ENCODE results near the gene SGCE. TPM values are rescaled to one million over a fixed set of nuclear protein-coding genes. Genes with fewer than 3 reads are reported as not detected.

The SGCE gene
- total RNA-seq, 5 donors from 2014 or later (not counting 1 experiment from before 2014, with no cell fraction given), result 0.58 to 2.2 (median 1.9) TPM

DNA sequence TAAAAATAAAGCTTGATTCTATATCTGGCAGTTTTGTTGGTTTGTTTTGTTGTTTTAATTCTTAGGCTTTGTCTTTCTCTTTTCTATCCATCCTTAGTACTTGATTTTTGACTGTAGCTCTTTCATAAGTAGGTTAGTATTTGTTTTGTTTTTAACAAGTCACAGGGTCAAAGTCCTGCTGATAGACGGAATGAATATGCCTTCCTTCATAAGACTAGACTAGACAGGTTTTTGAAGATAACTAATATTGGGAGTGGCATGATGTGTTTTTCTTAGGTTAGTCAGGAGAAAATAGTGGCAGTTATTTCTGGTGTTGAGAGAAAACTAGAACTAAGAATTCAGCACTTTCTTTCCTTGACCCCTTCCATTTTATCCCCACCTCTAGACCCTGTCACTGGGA lies 96.0 kb downstream of the SGCE start:
- no peaks in the 10 kb centered on the region for H3K9me3 Mint-ChIP-seq
- POLR2A ChIA-PET, result no interaction called here

GRCh38 chr7:94557215-94557614 lies 98.7 kb downstream of the SGCE start:
- Mint-ChIP-seq H3K4me1 (no peaks in the 10 kb centered on the region), H3K27me3 (no peaks in the 10 kb centered on the region), H3K9me3 (no peaks in the 10 kb centered on the region), H3K27ac (no peak overlapping the region), H3K4me3 (no peak overlapping the region), H3K36me3 (peaks cover 60% of the 10 kb centered on the region)
- Histone ChIP-seq H3K4me3 (ENCODE audit: control insufficient read depth in 1 of 2, extremely low read depth in 1 of 2, low read length in 1 of 2) (no peak overlapping the region), H3K4me1 (ENCODE audit: control insufficient read depth in 1 of 2, extremely low read depth in 1 of 2, insufficient read depth in 2 of 2, low read length in 2 of 2) (no peaks in the 10 kb centered on the region), H3K27me3 (replicated peaks in 1 of 2; ENCODE audit: control insufficient read depth in 2 of 2, extremely low read depth in 1 of 2, insufficient read depth in 2 of 2, low read length in 1 of 2) (no peaks in the 10 kb centered on the region), H3K9me3 (no peaks in the 10 kb centered on the region), H3K36me3 (ENCODE audit: control insufficient read depth in 2 of 2, extremely low read depth in 1 of 2, insufficient read depth in 1 of 2, low read length in 1 of 2) (peaks cover 3 to 22% of the 10 kb centered on the region in 2 donors), H3K27ac (ENCODE audit: low read length) (no peak overlapping the region)
- ChIA-PET POLR2A (no interaction called here), CTCF (interaction anchor here in 1 of 2 donors (1.0 kb wide), 1 partner anchor 12 kb away, joined by 3 read pairs; no protein-coding TSS in a partner anchor)
- ATAC-seq (replicated peaks in 1 of 4) (no peak), DNase-seq (no peak)

More for the DNA sequence above, 96.0 kb downstream of the SGCE start:
- no peaks in the 10 kb centered on the region for H3K9me3 ChIP-seq
- no peaks in the 10 kb centered on the region for H3K27me3 Mint-ChIP-seq
- H3K4me3 Mint-ChIP-seq, result no peak overlapping the region
- no peaks in the 10 kb centered on the region for H3K4me1 ChIP-seq (ENCODE audit: control insufficient read depth in 1 of 2, extremely low read depth in 1 of 2, insufficient read depth in 2 of 2, low read length in 2 of 2)
- peaks cover 3 to 10% of the 10 kb centered on the region in 2 donors for H3K36me3 ChIP-seq (ENCODE audit: control insufficient read depth in 2 of 2, extremely low read depth in 1 of 2, insufficient read depth in 1 of 2, low read length in 1 of 2)
- no peak overlapping the region for H3K27ac ChIP-seq (ENCODE audit: low read length)
- no peaks in the 10 kb centered on the region for H3K27me3 ChIP-seq (replicated peaks in 1 of 2; ENCODE audit: control insufficient read depth in 2 of 2, extremely low read depth in 1 of 2, insufficient read depth in 2 of 2, low read length in 1 of 2)
- H3K36me3 Mint-ChIP-seq, result peaks cover 58% of the 10 kb centered on the region
- no peak overlapping the region for H3K27ac Mint-ChIP-seq
- WGBS (ENCODE audit: insufficient coverage), result no CpG with 5 or more reads among the region's 1 CpG
- CTCF ChIA-PET, result no interaction called here
- ATAC-seq (replicated peaks in 1 of 4) (no peak), DNase-seq (no peak)
- no peak overlapping the region for H3K4me3 ChIP-seq (ENCODE audit: control insufficient read depth in 1 of 2, extremely low read depth in 1 of 2, low read length in 1 of 2)
- no peaks in the 10 kb centered on the region for H3K4me1 Mint-ChIP-seq

DNA sequence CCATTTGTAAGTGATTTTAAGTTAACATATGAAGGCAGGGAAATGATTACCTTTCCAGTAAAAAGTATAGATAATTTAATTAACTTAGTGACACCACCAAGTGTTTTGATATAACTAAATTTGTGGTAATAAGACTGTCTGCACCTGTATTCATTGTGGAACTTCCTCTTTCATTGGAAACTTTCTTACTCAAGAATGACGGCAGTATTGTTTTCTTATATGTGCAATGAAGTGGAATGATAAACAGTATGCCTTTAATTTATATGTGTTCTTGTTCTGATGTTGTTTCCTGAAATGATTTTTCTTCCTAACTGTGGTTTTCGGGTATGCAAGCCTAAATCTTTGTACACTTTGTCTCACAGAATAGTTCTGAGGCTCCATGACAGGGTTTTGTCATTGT lies 99.9 kb downstream of the SGCE start:
- CTCF ChIA-PET, result interaction anchor here in 1 of 2 donors (0.6 kb wide), 1 partner anchor 1879 kb away, joined by 7 read pairs; no protein-coding TSS in a partner anchor
- POLR2A ChIA-PET, result no interaction called here
- Mint-ChIP-seq H3K4me3 (no peak overlapping the region), H3K36me3 (peaks cover 61% of the 10 kb centered on the region), H3K27ac (no peak overlapping the region), H3K27me3 (no peaks in the 10 kb centered on the region), H3K4me1 (no peaks in the 10 kb centered on the region), H3K9me3 (no peaks in the 10 kb centered on the region)
- Histone ChIP-seq H3K27me3 (replicated peaks in 1 of 2; ENCODE audit: control insufficient read depth in 2 of 2, extremely low read depth in 1 of 2, insufficient read depth in 2 of 2, low read length in 1 of 2) (no peaks in the 10 kb centered on the region), H3K4me1 (ENCODE audit: control insufficient read depth in 1 of 2, extremely low read depth in 1 of 2, insufficient read depth in 2 of 2, low read length in 2 of 2) (no peaks in the 10 kb centered on the region), H3K27ac (ENCODE audit: low read length) (no peak overlapping the region), H3K36me3 (ENCODE audit: control insufficient read depth in 2 of 2, extremely low read depth in 1 of 2, insufficient read depth in 1 of 2, low read length in 1 of 2) (peaks cover 3 to 29% of the 10 kb centered on the region in 2 donors), H3K4me3 (ENCODE audit: control insufficient read depth in 1 of 2, extremely low read depth in 1 of 2, low read length in 1 of 2) (no peak overlapping the region), H3K9me3 (no peaks in the 10 kb centered on the region)
- DNase-seq, result no peak
- WGBS (ENCODE audit: insufficient coverage), result 67% methylated on average over 1 of the region's 2 CpGs
- ATAC-seq (replicated peaks in 1 of 4), result no peak

DNA sequence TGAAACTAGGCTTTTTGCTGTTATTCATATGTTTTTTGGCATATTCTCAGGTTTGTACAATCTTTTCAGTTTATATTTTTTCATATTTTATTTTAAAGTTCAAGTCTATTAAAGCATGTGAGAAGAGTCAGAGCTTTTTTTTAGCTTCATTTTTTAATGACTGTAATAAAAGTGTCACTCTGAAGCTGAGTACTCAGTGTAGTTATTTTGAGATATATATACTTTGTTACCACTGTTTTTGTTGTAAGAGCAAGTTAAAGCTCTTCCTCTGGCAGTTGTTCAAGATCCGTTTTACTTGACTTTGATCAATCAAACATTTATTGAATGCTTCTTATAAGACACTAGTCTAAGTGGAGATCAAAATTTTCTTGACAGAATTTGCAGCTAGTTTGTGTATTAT lies 108.8 kb downstream of the SGCE start:
- H3K4me3 Mint-ChIP-seq, result no peak overlapping the region
- no peaks in the 10 kb centered on the region for H3K9me3 ChIP-seq
- ChIA-PET POLR2A (no interaction called here), CTCF (no interaction called here)
- H3K27me3 ChIP-seq (replicated peaks in 1 of 2; ENCODE audit: control insufficient read depth in 2 of 2, extremely low read depth in 1 of 2, insufficient read depth in 2 of 2, low read length in 1 of 2), result no peaks in the 10 kb centered on the region
- no peak for DNase-seq
- H3K36me3 Mint-ChIP-seq, result peaks cover 38% of the 10 kb centered on the region
- H3K4me3 ChIP-seq (ENCODE audit: control insufficient read depth in 1 of 2, extremely low read depth in 1 of 2, low read length in 1 of 2), result no peak overlapping the region
- no peak for ATAC-seq (replicated peaks in 1 of 4)
- H3K4me1 ChIP-seq (ENCODE audit: control insufficient read depth in 1 of 2, extremely low read depth in 1 of 2, insufficient read depth in 2 of 2, low read length in 2 of 2), result no peaks in the 10 kb centered on the region
- peaks cover 0 to 16% of the 10 kb centered on the region in 2 donors for H3K36me3 ChIP-seq (ENCODE audit: control insufficient read depth in 2 of 2, extremely low read depth in 1 of 2, insufficient read depth in 1 of 2, low read length in 1 of 2)
- no peak overlapping the region for H3K27ac Mint-ChIP-seq
- H3K9me3 Mint-ChIP-seq, result no peaks in the 10 kb centered on the region
- no peaks in the 10 kb centered on the region for H3K4me1 Mint-ChIP-seq
- H3K27me3 Mint-ChIP-seq, result no peaks in the 10 kb centered on the region
- no peak overlapping the region for H3K27ac ChIP-seq (ENCODE audit: low read length)
- no CpG with 5 or more reads among the region's 1 CpG for WGBS (ENCODE audit: insufficient coverage)

GRCh38 chr7:94540428-94540827 lies 115.5 kb downstream of the SGCE start:
- Mint-ChIP-seq H3K9me3 (no peaks in the 10 kb centered on the region), H3K4me1 (no peaks in the 10 kb centered on the region), H3K27me3 (no peaks in the 10 kb centered on the region), H3K4me3 (no peak overlapping the region), H3K27ac (no peak overlapping the region), H3K36me3 (peaks cover 39% of the 10 kb centered on the region)
- WGBS (ENCODE audit: insufficient coverage), result 100% methylated on average over 1 of the region's 1 CpG
- no peak for DNase-seq
- ChIA-PET POLR2A (no interaction called here), CTCF (no interaction called here)
- H3K4me1 ChIP-seq (ENCODE audit: control insufficient read depth in 1 of 2, extremely low read depth in 1 of 2, insufficient read depth in 2 of 2, low read length in 2 of 2), result no peaks in the 10 kb centered on the region
- H3K36me3 ChIP-seq (ENCODE audit: control insufficient read depth in 2 of 2, extremely low read depth in 1 of 2, insufficient read depth in 1 of 2, low read length in 1 of 2), result peaks cover 0 to 12% of the 10 kb centered on the region in 2 donors
- no peak overlapping the region for H3K27ac ChIP-seq (ENCODE audit: low read length)
- no peak overlapping the region for H3K4me3 ChIP-seq (ENCODE audit: control insufficient read depth in 1 of 2, extremely low read depth in 1 of 2, low read length in 1 of 2)
- no peaks in the 10 kb centered on the region for H3K9me3 ChIP-seq
- no peak for ATAC-seq (replicated peaks in 1 of 4)
- H3K27me3 ChIP-seq (replicated peaks in 1 of 2; ENCODE audit: control insufficient read depth in 2 of 2, extremely low read depth in 1 of 2, insufficient read depth in 2 of 2, low read length in 1 of 2), result no peaks in the 10 kb centered on the region

Other genes starting within 250 kb of the SGCE start
- gene CASD1, start 146.3 kb downstream of the SGCE start, total RNA-seq, result 10 to 100 TPM; 25.7 to 30.1 (median 28.2) TPM

Measured in T-cell (primary cell).